BLaER1 (cell line): ENCODE data around the gene FBXW10.
"Not testable (repeated sequence)": the region's sequence is repeated elsewhere in the genome, so short reads cannot be mapped to it uniquely, and the experiment has no call there.

Experiments
- H3K27ac ChIP-seq: shearing (Covaris generic); formaldehyde crosslinking; 2 replicates; pipeline ENCODE4 v1.8.1; 2022
- H3K27me3 ChIP-seq: shearing (Covaris generic); formaldehyde crosslinking; 2 replicates; pipeline ENCODE4 v1.8.1; 2022
- H3K36me3 ChIP-seq: shearing (Covaris generic); formaldehyde crosslinking; 2 replicates; pipeline ENCODE4 v1.8.1; 2022
- H3K4me1 ChIP-seq: shearing (Covaris generic); formaldehyde crosslinking; 2 replicates; pipeline ENCODE4 v1.8.1; 2022
- H3K4me2 ChIP-seq: shearing (Covaris generic); formaldehyde crosslinking; 2 replicates; pipeline ENCODE4 v1.8.1; 2022
- H3K4me3 ChIP-seq: shearing (Covaris generic); formaldehyde crosslinking; 2 replicates; pipeline ENCODE4 v1.8.1; 2022
- H3K9ac ChIP-seq: shearing (Covaris generic); formaldehyde crosslinking; 2 replicates; pipeline ENCODE4 v1.8.1; 2022
- H3K9me3 ChIP-seq: shearing (Covaris generic); formaldehyde crosslinking; 2 replicates; pipeline ENCODE4 v1.8.1; 2022
- H4K20me1 ChIP-seq: shearing (Covaris generic); formaldehyde crosslinking; 2 replicates; pipeline ENCODE4 v1.8.1; 2022
- Cebpa-rat ChIP-seq: shearing (Covaris generic); IDR thresholded peaks from 2 replicates; pipeline ENCODE4 v1.8.1; 2022

FBXW10 gene

GRCh38 chr17:18772471-18772870, 28.6 kb downstream of the FBXW10 start:
- no peaks in the 10 kb centered on the region for H3K36me3 ChIP-seq
- no peaks in the 10 kb centered on the region for H4K20me1 ChIP-seq
- no peak overlapping the region for H3K4me2 ChIP-seq
- no peaks in the 10 kb centered on the region for H3K9me3 ChIP-seq
- H3K27me3 ChIP-seq: no peaks in the 10 kb centered on the region
- no peak overlapping the region for H3K27ac ChIP-seq
- no peak overlapping the region for H3K9ac ChIP-seq
- H3K4me3 ChIP-seq: no peak overlapping the region
- H3K4me1 ChIP-seq: no peaks in the 10 kb centered on the region
- no peak for TF ChIP-seq Cebpa-rat

- not testable (repeated sequence) for H3K4me1 ChIP-seq, H3K36me3 ChIP-seq, H4K20me1 ChIP-seq, H3K27me3 ChIP-seq, H3K9me3 ChIP-seq
- Histone ChIP-seq H3K27ac (peak within 1 kb of the TSS; percentile 75), H3K4me2 (peak within 1 kb of the TSS; percentile 56), H3K9ac (peak within 1 kb of the TSS; percentile 75), H3K4me3 (peak within 1 kb of the TSS; percentile 70)
Observed at GRCh38 chr17:18780991-18781718, 37.3 kb downstream of the FBXW10 start, which contains the start of gene TVP23B. Gene TVP23B (plus strand): TSS chr17:18781183. CDS start chr17:18781294, 111 bp downstream.

GRCh38 chr17:18781805-18782204, 38.0 kb downstream of the FBXW10 start:
- Histone ChIP-seq H3K4me2 (peak overlapping the region; percentile 43), H3K4me3 (peak overlapping the region; percentile 70)
- H3K9me3 ChIP-seq, H3K27ac ChIP-seq, H3K4me1 ChIP-seq, H3K9ac ChIP-seq, H4K20me1 ChIP-seq, H3K27me3 ChIP-seq, H3K36me3 ChIP-seq: not testable (repeated sequence)

GRCh38 chr17:18785933-18786332, 42.1 kb downstream of the FBXW10 start:
- not testable (repeated sequence) for H3K4me3 ChIP-seq, H3K27me3 ChIP-seq, H3K27ac ChIP-seq, H3K4me1 ChIP-seq, H4K20me1 ChIP-seq, H3K4me2 ChIP-seq, H3K36me3 ChIP-seq, H3K9me3 ChIP-seq, H3K9ac ChIP-seq

GRCh38 chr17:18786890-18787289, 43.0 kb downstream of the FBXW10 start:
- not testable (repeated sequence) for H4K20me1 ChIP-seq, H3K4me3 ChIP-seq, H3K36me3 ChIP-seq, H3K9me3 ChIP-seq, H3K4me2 ChIP-seq, H3K9ac ChIP-seq, H3K4me1 ChIP-seq, H3K27ac ChIP-seq, H3K27me3 ChIP-seq

- not testable (repeated sequence) for H3K27me3 ChIP-seq, H3K9me3 ChIP-seq, H4K20me1 ChIP-seq, H3K4me3 ChIP-seq, H3K9ac ChIP-seq, H3K27ac ChIP-seq, H3K4me1 ChIP-seq, H3K4me2 ChIP-seq
- H3K36me3 ChIP-seq: peaks cover 13% of the 10 kb centered on the region
Observed at GRCh38 chr17:18791402-18791801, 47.5 kb downstream of the FBXW10 start.

- H3K4me1 ChIP-seq, H3K27ac ChIP-seq, H4K20me1 ChIP-seq, H3K4me2 ChIP-seq, H3K4me3 ChIP-seq, H3K9me3 ChIP-seq, H3K27me3 ChIP-seq, H3K9ac ChIP-seq: not testable (repeated sequence)
- H3K36me3 ChIP-seq: peaks cover 25% of the 10 kb centered on the region
Observed at GRCh38 chr17:18794841-18795240, 51.0 kb downstream of the FBXW10 start.

- H3K27ac ChIP-seq, H3K4me1 ChIP-seq, H3K9ac ChIP-seq, H3K27me3 ChIP-seq, H3K9me3 ChIP-seq, H3K4me2 ChIP-seq, H3K4me3 ChIP-seq, H4K20me1 ChIP-seq: not testable (repeated sequence)
- peaks cover 38% of the 10 kb centered on the region for H3K36me3 ChIP-seq
Observed at GRCh38 chr17:18796887-18797286, 53.0 kb downstream of the FBXW10 start.

GRCh38 chr17:18803458-18804245, 59.8 kb downstream of the FBXW10 start:
- H4K20me1 ChIP-seq, H3K9ac ChIP-seq, H3K4me2 ChIP-seq, H3K27ac ChIP-seq, H3K4me1 ChIP-seq, H3K4me3 ChIP-seq, H3K9me3 ChIP-seq, H3K27me3 ChIP-seq: not testable (repeated sequence)
- peaks cover 32% of the 10 kb centered on the region for H3K36me3 ChIP-seq

- H3K4me2 ChIP-seq, H3K27me3 ChIP-seq, H3K4me3 ChIP-seq, H3K9me3 ChIP-seq, H3K27ac ChIP-seq, H4K20me1 ChIP-seq, H3K36me3 ChIP-seq, H3K9ac ChIP-seq, H3K4me1 ChIP-seq: not testable (repeated sequence)
Observed at GRCh38 chr17:18815924-18816323, 72.1 kb downstream of the FBXW10 start.

GRCh38 chr17:18816489-18817371, 72.9 kb downstream of the FBXW10 start:
- H3K27ac ChIP-seq, H4K20me1 ChIP-seq, H3K36me3 ChIP-seq, H3K9ac ChIP-seq, H3K4me1 ChIP-seq, H3K4me3 ChIP-seq, H3K27me3 ChIP-seq, H3K4me2 ChIP-seq, H3K9me3 ChIP-seq: not testable (repeated sequence)

- not testable (repeated sequence) for H3K9me3 ChIP-seq, H3K36me3 ChIP-seq, H3K4me3 ChIP-seq, H3K27ac ChIP-seq, H3K4me1 ChIP-seq, H4K20me1 ChIP-seq, H3K4me2 ChIP-seq, H3K9ac ChIP-seq, H3K27me3 ChIP-seq
Observed at GRCh38 chr17:18821430-18821829, 77.6 kb downstream of the FBXW10 start.

GRCh38 chr17:18827613-18828012, 83.8 kb downstream of the FBXW10 start:
- H3K4me2 ChIP-seq, H3K9ac ChIP-seq, H3K36me3 ChIP-seq, H3K4me1 ChIP-seq, H3K27me3 ChIP-seq, H3K4me3 ChIP-seq, H4K20me1 ChIP-seq, H3K27ac ChIP-seq, H3K9me3 ChIP-seq: not testable (repeated sequence)
